SK-N-SH (cell line): ENCODE results near the gene SHISA4. TPM values are rescaled to one million over a fixed set of nuclear protein-coding genes. Genes with fewer than 3 reads are reported as not detected.

Experiments used
- CTCF ChIA-PET: fragments of 300-600, 350-600 bp; formaldehyde crosslinking; extraction: SDS; loops from one replicate; lab custom pipeline; 2021; lab: Yijun Ruan, JAX
- POLR2A ChIA-PET: fragments of 350-600 bp; sonication (Branson Sonifier 250); formaldehyde crosslinking; extraction: SDS; loops from one replicate; lab custom pipeline; 2020; ENCODE audit warnings: antibody characterized with exemption, inconsistent platforms; lab: Yijun Ruan, JAX
- DNase-seq: peaks from one replicate; pipeline ENCODE4 v3.0.0; 2012
- H2AFZ ChIP-seq: fragments of 200-600 bp; sonication (generic); 2 replicates; pipeline ENCODE4 v1.8.1; 2016; ENCODE audit warnings: antibody characterized with exemption, mild to moderate bottlenecking, low read depth
- H3F3A ChIP-seq: fragments of 200-600 bp; sonication (generic); replicated peaks from 2 replicates; pipeline ENCODE3; 2016; ENCODE audit warnings: antibody characterized with exemption, mild to moderate bottlenecking; ENCODE audit not compliant: insufficient read depth
- H3K27ac ChIP-seq, 2 experiments: fragments of 200-500 bp in 1 of 2; fragments of 200-600 bp in 1 of 2; sonication (Bioruptor generic) in 1 of 2; sonication (generic), shearing (Covaris generic) in 1 of 2; 2 replicates each; pipeline versions ENCODE4 v1.5.1 to v1.6.1; 2014 to 2016; ENCODE audit warnings: low read depth in 2 of 2, inconsistent platforms in 1 of 2, low read length in 1 of 2, mild to moderate bottlenecking in 1 of 2, mixed read lengths in 1 of 2
- H3K27me3 ChIP-seq: fragments of 200-600 bp; sonication (generic), shearing (Covaris generic); 2 replicates; pipeline ENCODE4 v1.6.1; 2016; ENCODE audit warnings: mixed run types; ENCODE audit not compliant: insufficient read depth
- H3K36me3 ChIP-seq, 2 experiments: fragments of 200-500 bp in 1 of 2; fragments of 200-600 bp in 1 of 2; sonication (Bioruptor generic) in 1 of 2; sonication (generic) in 1 of 2; replicated peaks in 1 of 2; 2 replicates each; pipeline versions ENCODE3 to v1.5.1; 2014 to 2016; ENCODE audit warnings: low read length in 1 of 2, mild to moderate bottlenecking in 1 of 2; ENCODE audit not compliant: insufficient read depth in 2 of 2, control insufficient read depth in 1 of 2
- H3K4me1 ChIP-seq, 2 experiments: fragments of 200-500 bp in 1 of 2; fragments of 200-600 bp in 1 of 2; sonication (Bioruptor generic) in 1 of 2; sonication (generic), shearing (Covaris generic) in 1 of 2; 2 replicates each; pipeline versions ENCODE4 v1.5.1 to v1.6.1; 2014 to 2016; ENCODE audit warnings: low read depth in 1 of 2, low read length in 1 of 2, mixed run types in 1 of 2; ENCODE audit not compliant: insufficient read depth in 2 of 2, control insufficient read depth in 1 of 2
- H3K4me2 ChIP-seq: fragments of 200-600 bp; sonication (generic), shearing (Covaris generic); 2 replicates; pipeline ENCODE4 v1.6.1; 2017; ENCODE audit warnings: mixed run types
- H3K4me3 ChIP-seq, 2 experiments: fragments of 200-500 bp in 1 of 2; fragments of 200-600 bp in 1 of 2; sonication (Bioruptor generic) in 1 of 2; sonication (generic), shearing (Covaris generic) in 1 of 2; 2 replicates each; pipeline versions ENCODE4 v1.5.1 to v1.8.1; 2014 to 2016; ENCODE audit warnings: low read depth in 2 of 2, inconsistent platforms in 1 of 2, low read length in 1 of 2, mild to moderate bottlenecking in 1 of 2, mixed read lengths in 1 of 2, moderate library complexity in 1 of 2
- H3K79me2 ChIP-seq: fragments of 200-600 bp; sonication (generic); 2 replicates; pipeline ENCODE4 v1.8.1; 2017; ENCODE audit warnings: mild to moderate bottlenecking; ENCODE audit not compliant: insufficient read depth
- H3K9ac ChIP-seq: fragments of 200-600 bp; sonication (generic); 2 replicates; pipeline ENCODE4 v1.6.1; 2017; ENCODE audit warnings: mixed run types
- H3K9me2 ChIP-seq: fragments of 200-600 bp; sonication (generic); 2 replicates; pipeline ENCODE4 v1.6.1; 2017; ENCODE audit warnings: mixed run types
- H3K9me3 ChIP-seq: fragments of 200-600 bp; sonication (generic); 2 replicates; pipeline ENCODE4 v1.6.1; 2017; ENCODE audit warnings: mixed run types, mild to moderate bottlenecking, moderate library complexity
- H4K20me1 ChIP-seq: fragments of 200-600 bp; sonication (generic); 2 replicates; pipeline ENCODE4 v1.6.1; 2017; ENCODE audit warnings: mild to moderate bottlenecking, mixed run types; ENCODE audit not compliant: insufficient read depth
- CHD2 ChIP-seq: fragments of 150-350 bp; IDR thresholded peaks from 2 replicates; pipeline ENCODE4 v1.6.1; 2018; ENCODE audit warnings: low read length; ENCODE audit not compliant: partially characterized antibody
- ELF1 ChIP-seq: IDR thresholded peaks from 2 replicates; pipeline ENCODE4 v1.4.0; 2012
- EP300 ChIP-seq, 2 experiments: IDR thresholded peaks; 2 replicates each; pipeline versions ENCODE4 v1.4.0 to v1.6.1; 2012; ENCODE audit warnings: borderline replicate concordance in 1 of 2, low read depth in 1 of 2, low read length in 1 of 2
- FOXM1 ChIP-seq: IDR thresholded peaks from 2 replicates; pipeline ENCODE4 v1.4.0; 2012; ENCODE audit warnings: low read depth, mild to moderate bottlenecking
- GABPA ChIP-seq: IDR thresholded peaks from 2 replicates; pipeline ENCODE4 v1.4.0; 2012; ENCODE audit warnings: low read depth, mild to moderate bottlenecking
- MEF2A ChIP-seq: IDR thresholded peaks from 2 replicates; pipeline ENCODE4 v1.4.0; 2012; ENCODE audit warnings: low read depth, borderline replicate concordance
- MXI1 ChIP-seq: IDR thresholded peaks from 2 replicates; pipeline ENCODE4 v1.6.1; 2012; ENCODE audit warnings: mild to moderate bottlenecking, low read depth, low read length, improper control_type of control experiment
- RFX5 ChIP-seq: IDR thresholded peaks from 2 replicates; pipeline ENCODE4 v1.6.1; 2012; ENCODE audit warnings: mild to moderate bottlenecking, improper control_type of control experiment, low read length
- SIN3A ChIP-seq: IDR thresholded peaks from 2 replicates; pipeline ENCODE4 v1.6.1; 2012; ENCODE audit warnings: low read depth, mild to moderate bottlenecking, low read length, moderate library complexity, borderline replicate concordance
- TAF1 ChIP-seq: IDR thresholded peaks from 2 replicates; pipeline ENCODE4 v1.6.1; 2012; ENCODE audit warnings: low read depth, mild to moderate bottlenecking, low read length, moderate library complexity, borderline replicate concordance
- YY1 ChIP-seq: IDR thresholded peaks from 2 replicates; pipeline ENCODE4 v1.4.0; 2012; ENCODE audit warnings: low read depth, mild to moderate bottlenecking
- ZBTB33 ChIP-seq: IDR thresholded peaks from 2 replicates; pipeline ENCODE4 v1.4.0; 2012; ENCODE audit warnings: low read depth, borderline replicate concordance
- WGBS: methylation state at CpG from one replicate; pipeline ENCODE4 v1.1.6; 2017; ENCODE audit warnings: low lambda C conversion rate; 5-methylcytosine and 5-hydroxymethylcytosine counted together
- polyA plus RNA-seq, 3 experiments: library from polyadenylated mRNA; depleted of rRNA; stranded (reverse); fragments of >200 nt; gene quantifications; 2 replicates each; pipeline ENCODE4 v1.2.3, GENCODE V29; 2012
- TF ChIP-seq, protein P1 (sequence below): fragments of 200-600 bp; sonication (generic); IDR thresholded peaks from 2 replicates; pipeline ENCODE4 v1.6.1; 2017; ENCODE audit warnings: antibody characterized with exemption, mild to moderate bottlenecking, moderate library complexity
- TF ChIP-seq, protein P2 (sequence below): IDR thresholded peaks from 2 replicates; pipeline ENCODE4 v1.4.0; 2012; ENCODE audit warnings: low read depth

SHISA4 gene
- polyA plus RNA-seq, 1 of the 3 experiments (the other 2 are of a cell fraction) = 42.1 TPM

DNA sequence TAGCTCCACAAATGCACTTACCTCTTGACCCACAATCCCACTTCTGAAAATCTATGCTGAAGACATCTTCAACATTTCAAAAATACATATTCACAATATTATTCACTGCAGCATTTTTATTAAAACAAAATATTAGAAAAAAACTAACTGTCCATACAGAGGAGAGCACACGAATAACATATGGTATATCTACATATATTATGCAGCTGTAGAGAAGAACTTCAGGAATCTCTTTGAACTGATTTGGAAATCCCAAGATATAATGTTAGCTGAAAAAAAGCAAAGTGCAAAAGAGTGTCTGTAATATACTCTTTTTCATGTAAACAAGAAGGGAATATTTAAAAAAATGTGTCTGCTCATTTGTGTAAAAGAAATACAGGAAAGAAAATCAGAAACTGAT, 48.2 kb upstream of the SHISA4 start:
- CTCF ChIA-PET = interaction anchor here (0.9 kb wide), 1 partner anchor 132 kb away, joined by 3 read pairs; no protein-coding TSS in a partner anchor
- Histone ChIP-seq H3K27ac (no peak overlapping the region), H4K20me1 (peaks cover 33% of the 10 kb centered on the region)

More for the DNA sequence above, 48.2 kb upstream of the SHISA4 start:
- Histone ChIP-seq H3K36me3 (peaks cover 11 to 14% of the 10 kb centered on the region in 2 experiments), H3K27me3 (no peaks in the 10 kb centered on the region), H2AFZ (no peak overlapping the region), H3F3A (peaks cover 36% of the 10 kb centered on the region), H3K4me1 (peaks cover 0 to 12% of the 10 kb centered on the region in 2 experiments; a peak in 2 of 4 replicates), H3K9me2 (no peaks in the 10 kb centered on the region), H3K4me2 (no peak overlapping the region), H3K4me3 (no peak overlapping the region), H3K79me2 (peaks cover 99% of the 10 kb centered on the region), H3K9me3 (no peaks in the 10 kb centered on the region), H3K9ac (no peak overlapping the region)
- no peak for DNase-seq
- 98% methylated on average over 1 of the region's 1 CpG for WGBS
- POLR2A ChIA-PET = no interaction called here
- no peak for TF ChIP-seq FOXM1
- TF ChIP-seq MXI1 = no peak
- TF ChIP-seq MEF2A = no peak
- TF ChIP-seq CHD2 = no peak
- no peak for TF ChIP-seq ELF1
- TF ChIP-seq SIN3A = no peak
- TF ChIP-seq, protein P1, sequence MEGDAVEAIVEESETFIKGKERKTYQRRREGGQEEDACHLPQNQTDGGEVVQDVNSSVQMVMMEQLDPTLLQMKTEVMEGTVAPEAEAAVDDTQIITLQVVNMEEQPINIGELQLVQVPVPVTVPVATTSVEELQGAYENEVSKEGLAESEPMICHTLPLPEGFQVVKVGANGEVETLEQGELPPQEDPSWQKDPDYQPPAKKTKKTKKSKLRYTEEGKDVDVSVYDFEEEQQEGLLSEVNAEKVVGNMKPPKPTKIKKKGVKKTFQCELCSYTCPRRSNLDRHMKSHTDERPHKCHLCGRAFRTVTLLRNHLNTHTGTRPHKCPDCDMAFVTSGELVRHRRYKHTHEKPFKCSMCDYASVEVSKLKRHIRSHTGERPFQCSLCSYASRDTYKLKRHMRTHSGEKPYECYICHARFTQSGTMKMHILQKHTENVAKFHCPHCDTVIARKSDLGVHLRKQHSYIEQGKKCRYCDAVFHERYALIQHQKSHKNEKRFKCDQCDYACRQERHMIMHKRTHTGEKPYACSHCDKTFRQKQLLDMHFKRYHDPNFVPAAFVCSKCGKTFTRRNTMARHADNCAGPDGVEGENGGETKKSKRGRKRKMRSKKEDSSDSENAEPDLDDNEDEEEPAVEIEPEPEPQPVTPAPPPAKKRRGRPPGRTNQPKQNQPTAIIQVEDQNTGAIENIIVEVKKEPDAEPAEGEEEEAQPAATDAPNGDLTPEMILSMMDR = no peak
- TF ChIP-seq, protein P2, sequence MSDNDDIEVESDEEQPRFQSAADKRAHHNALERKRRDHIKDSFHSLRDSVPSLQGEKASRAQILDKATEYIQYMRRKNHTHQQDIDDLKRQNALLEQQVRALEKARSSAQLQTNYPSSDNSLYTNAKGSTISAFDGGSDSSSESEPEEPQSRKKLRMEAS = no peak
- TF ChIP-seq RFX5 = no peak
- no peak for TF ChIP-seq TAF1
- TF ChIP-seq YY1 = no peak
- TF ChIP-seq ZBTB33 = no peak
- no peak for TF ChIP-seq EP300 (IDR thresholded peaks at IDR 0.05; ENCODE audit: borderline replicate concordance in 1 of 2, low read depth in 1 of 2, low read length in 1 of 2)
- TF ChIP-seq GABPA = no peak
